ENCODE measurements around the gene GRHL1. TPM values are rescaled to one million over a fixed set of nuclear protein-coding genes. Genes with fewer than 3 reads are reported as not detected.

GRHL1 gene
- total and polyA plus RNA-seq, 10 donors, result 0.20 to 3.0 (median 1.2) TPM

GRCh38 chr2:9939587-9940485, 11.7 kb upstream of the GRHL1 start:
- WGBS, 5 donors, result 72 to 78% (median 73%) methylated on average over 9 of the region's 9 CpGs
- TF ChIP-seq CTCF (IDR thresholded peaks at IDR 0.05 in 8 of 11, conservative IDR thresholded peaks at IDR 0.05 in 3 of 11) (no peak), POLR2AphosphoS5 (IDR thresholded peaks at IDR 0.05) (no peak), POLR2A (IDR thresholded peaks at IDR 0.05) (no peak)
- no peak for DNase-seq
- no peaks in the 10 kb centered on the region for H3K4me1 ChIP-seq
- no peak overlapping the region for H3K27ac ChIP-seq
- H3K36me3 ChIP-seq, result peaks cover 0 to 13% (median 0%) of the 10 kb centered on the region in 6 donors
- H3K4me3 ChIP-seq, result no peak overlapping the region
- intact Hi-C loops (cut with DNase I; ENCODE audit: low total_unique reads), result loop anchor here (10.0 kb wide), 1 partner anchor 95 kb away; the partner anchor contains the start of gene TAF1B
- peaks cover 0 to 11% (median 0%) of the 10 kb centered on the region in 7 donors for H3K27me3 ChIP-seq (replicated peaks in 1 of 7)
- H3K9me3 ChIP-seq, result no peaks in the 10 kb centered on the region

GRCh38 chr2:9941196-9941995, 10.1 kb upstream of the GRHL1 start:
- WGBS, 5 donors, result 75 to 84% (median 76%) methylated on average over 13 of the region's 13 CpGs
- Histone ChIP-seq H3K36me3 (peaks cover 0 to 3% (median 0%) of the 10 kb centered on the region in 6 donors), H3K4me1 (no peaks in the 10 kb centered on the region), H3K27me3 (replicated peaks in 1 of 7) (peaks cover 0 to 26% (median 2%) of the 10 kb centered on the region in 7 donors), H3K9me3 (no peaks in the 10 kb centered on the region), H3K27ac (no peak overlapping the region), H3K4me3 (no peak overlapping the region)
- no peak for DNase-seq
- intact Hi-C loops (cut with DNase I; ENCODE audit: low total_unique reads), result loop anchor here (10.0 kb wide), 1 partner anchor 97 kb away; the partner anchor contains the start of gene TAF1B
- no peak for TF ChIP-seq CTCF (IDR thresholded peaks at IDR 0.05 in 8 of 11, conservative IDR thresholded peaks at IDR 0.05 in 3 of 11)
- no peak for TF ChIP-seq POLR2A (IDR thresholded peaks at IDR 0.05)
- no peak for TF ChIP-seq POLR2AphosphoS5 (IDR thresholded peaks at IDR 0.05)

- intact Hi-C loops (cut with DNase I; ENCODE audit: low total_unique reads), result loop anchor here (10.0 kb wide), 1 partner anchor 97 kb away; the partner anchor contains the start of gene TAF1B
- WGBS, 5 donors, result 68 to 75% (median 72%) methylated on average over 6 of the region's 6 CpGs
Measured at GRCh38 chr2:9941996-9942390, 9.5 kb upstream of the GRHL1 start.

More at GRCh38 chr2:9941996-9942390, 9.5 kb upstream of the GRHL1 start:
- no peak overlapping the region for H3K27ac ChIP-seq
- peaks cover 0 to 32% (median 2%) of the 10 kb centered on the region in 7 donors for H3K27me3 ChIP-seq (replicated peaks in 1 of 7)
- no peak for DNase-seq
- H3K4me1 ChIP-seq, result no peaks in the 10 kb centered on the region
- H3K4me3 ChIP-seq, result no peak overlapping the region
- H3K9me3 ChIP-seq, result no peaks in the 10 kb centered on the region
- H3K36me3 ChIP-seq, result no peaks in the 10 kb centered on the region
- no peak for TF ChIP-seq POLR2AphosphoS5 (IDR thresholded peaks at IDR 0.05)
- TF ChIP-seq CTCF (IDR thresholded peaks at IDR 0.05 in 8 of 11, conservative IDR thresholded peaks at IDR 0.05 in 3 of 11), result no peak
